Gastroesophageal sphincter (tissue), 4 donors: ENCODE results near the gene MAML2. TPM values are rescaled to one million over a fixed set of nuclear protein-coding genes. Genes with fewer than 3 reads are reported as not detected.

ENCODE experiments used
- ATAC-seq: fragments of 150-250 bp; one replicate; pipeline ENCODE4 v1.9.1; 2016; ENCODE audit warnings: mild to moderate bottlenecking, moderate library complexity
- H3K27ac ChIP-seq, 4 donors: fragments of 200-600 bp; sonication (generic) in 3 of 4; 1 replicate in 3 of 4; 2 replicates in 1 of 4; pipeline ENCODE4 v1.5.1; 2016 to 2019
- H3K27me3 ChIP-seq: fragments of 200-600 bp; sonication (generic); one replicate; pipeline ENCODE4 v1.5.1; 2019
- H3K36me3 ChIP-seq, 2 donors: fragments of 200-600 bp; sonication (generic); one replicate each; pipeline ENCODE4 v1.5.1; 2019; ENCODE audit warnings: control low read depth in 1 of 2
- H3K4me1 ChIP-seq, 3 donors: fragments of 200-600 bp; sonication (generic); 1 replicate in 2 of 3; 2 replicates in 1 of 3; pipeline ENCODE4 v1.5.1; 2016 to 2019; ENCODE audit warnings: control low read depth in 2 of 3
- H3K4me3 ChIP-seq, 2 donors: fragments of 200-600 bp; sonication (generic); one replicate each; pipeline ENCODE4 v1.5.1; 2019; ENCODE audit warnings: mild to moderate bottlenecking in 1 of 2, moderate library complexity in 1 of 2
- H3K9me3 ChIP-seq, 3 donors: fragments of 200-600 bp; sonication (generic); one replicate each; pipeline ENCODE4 v1.5.1; 2017 to 2019; ENCODE audit warnings: control low read depth in 2 of 3
- EP300 ChIP-seq: sonication (generic); formaldehyde crosslinking; IDR thresholded peaks from one replicate; pipeline ENCODE4 v1.6.1; 2017; ENCODE audit warnings: antibody characterized with exemption, mild to moderate bottlenecking
- POLR2A ChIP-seq, 2 donors: fragments of 450-650 bp; IDR thresholded peaks; one replicate each; pipeline ENCODE4 v1.6.1; 2017; ENCODE audit warnings: antibody characterized with exemption in 2 of 2, mild to moderate bottlenecking in 2 of 2, moderate library complexity in 1 of 2
- POLR2AphosphoS5 ChIP-seq: sonication (generic); formaldehyde crosslinking; IDR thresholded peaks from one replicate; pipeline ENCODE4 v1.6.1; 2017; ENCODE audit warnings: antibody characterized with exemption
- WGBS, 2 donors: methylation state at CpG; one replicate each; pipeline ENCODE4 v1.1.5; 2018; ENCODE audit warnings: low coverage in 1 of 2; 5-methylcytosine and 5-hydroxymethylcytosine counted together
- total RNA-seq, 4 donors: library from RNA; depleted of rRNA; stranded (reverse); fragments of >200 nt; gene quantifications; one replicate each; pipeline ENCODE4 v1.1.0, GENCODE V29; 2016
- TF ChIP-seq, protein P1 (sequence below), 4 experiments: fragments of 200-600 bp in 2 of 4; fragments of 450-650 bp in 2 of 4; sonication (generic) in 1 of 4; IDR thresholded peaks; one replicate each; pipeline ENCODE4 v1.5.1; 2017 to 2019; ENCODE audit warnings: antibody characterized with exemption in 4 of 4, mild to moderate bottlenecking in 2 of 4, moderate library complexity in 2 of 4

MAML2 gene
- total RNA-seq, 4 donors from 2014 or later, result 15.8 to 31.8 (median 23.7) TPM

DNA sequence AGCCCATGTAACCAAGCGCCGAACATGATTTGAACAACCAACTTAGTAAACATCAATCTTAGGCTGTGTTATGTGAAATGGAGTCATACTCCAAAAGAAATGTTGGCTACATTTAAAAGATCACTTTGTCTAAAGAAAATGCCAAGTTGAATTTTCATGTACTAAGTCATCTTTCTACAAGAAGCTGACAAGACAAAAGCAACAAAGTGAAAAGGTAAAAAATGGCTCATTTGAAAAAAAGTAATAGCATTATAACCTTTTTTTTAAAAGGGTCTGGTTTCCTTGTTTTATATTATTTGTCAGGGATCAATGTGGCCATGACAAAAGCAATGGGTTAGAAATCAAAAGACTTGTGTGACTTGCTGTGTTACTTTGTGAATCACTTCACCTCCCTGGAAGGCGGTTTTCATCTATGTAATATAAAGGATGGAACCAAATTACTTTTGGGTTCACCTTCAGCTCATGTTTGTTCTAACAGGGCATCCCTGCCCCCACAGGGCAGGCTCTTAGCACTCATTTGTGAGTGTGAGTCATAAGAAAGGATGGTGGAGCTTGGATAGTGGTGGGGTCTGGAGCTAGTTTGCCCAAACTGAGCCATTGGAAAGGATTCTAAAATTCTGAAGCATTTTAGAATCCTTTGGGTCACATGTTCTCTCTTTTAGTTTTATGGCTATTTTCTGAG lies 287.1 kb downstream of the MAML2 start:
- Histone ChIP-seq H3K4me1 (peaks cover 16 to 66% (median 23%) of the 10 kb centered on the region in 3 donors), H3K27ac (peak overlapping the region; percentile 41 to 70 (median 48)), H3K9me3 (no peaks in the 10 kb centered on the region), H3K36me3 (no peaks in the 10 kb centered on the region), H3K4me3 (no peak overlapping the region), H3K27me3 (no peaks in the 10 kb centered on the region)
- no peak for ATAC-seq
- TF ChIP-seq POLR2A (IDR thresholded peaks at IDR 0.05) (no peak), EP300 (no peak), POLR2AphosphoS5 (no peak)
- TF ChIP-seq, protein P1, sequence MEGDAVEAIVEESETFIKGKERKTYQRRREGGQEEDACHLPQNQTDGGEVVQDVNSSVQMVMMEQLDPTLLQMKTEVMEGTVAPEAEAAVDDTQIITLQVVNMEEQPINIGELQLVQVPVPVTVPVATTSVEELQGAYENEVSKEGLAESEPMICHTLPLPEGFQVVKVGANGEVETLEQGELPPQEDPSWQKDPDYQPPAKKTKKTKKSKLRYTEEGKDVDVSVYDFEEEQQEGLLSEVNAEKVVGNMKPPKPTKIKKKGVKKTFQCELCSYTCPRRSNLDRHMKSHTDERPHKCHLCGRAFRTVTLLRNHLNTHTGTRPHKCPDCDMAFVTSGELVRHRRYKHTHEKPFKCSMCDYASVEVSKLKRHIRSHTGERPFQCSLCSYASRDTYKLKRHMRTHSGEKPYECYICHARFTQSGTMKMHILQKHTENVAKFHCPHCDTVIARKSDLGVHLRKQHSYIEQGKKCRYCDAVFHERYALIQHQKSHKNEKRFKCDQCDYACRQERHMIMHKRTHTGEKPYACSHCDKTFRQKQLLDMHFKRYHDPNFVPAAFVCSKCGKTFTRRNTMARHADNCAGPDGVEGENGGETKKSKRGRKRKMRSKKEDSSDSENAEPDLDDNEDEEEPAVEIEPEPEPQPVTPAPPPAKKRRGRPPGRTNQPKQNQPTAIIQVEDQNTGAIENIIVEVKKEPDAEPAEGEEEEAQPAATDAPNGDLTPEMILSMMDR (IDR thresholded peaks at IDR 0.05), result no peak
- WGBS, 2 donors, result 58 to 83% methylated on average over 1 to 3 of the region's 3 CpGs

DNA sequence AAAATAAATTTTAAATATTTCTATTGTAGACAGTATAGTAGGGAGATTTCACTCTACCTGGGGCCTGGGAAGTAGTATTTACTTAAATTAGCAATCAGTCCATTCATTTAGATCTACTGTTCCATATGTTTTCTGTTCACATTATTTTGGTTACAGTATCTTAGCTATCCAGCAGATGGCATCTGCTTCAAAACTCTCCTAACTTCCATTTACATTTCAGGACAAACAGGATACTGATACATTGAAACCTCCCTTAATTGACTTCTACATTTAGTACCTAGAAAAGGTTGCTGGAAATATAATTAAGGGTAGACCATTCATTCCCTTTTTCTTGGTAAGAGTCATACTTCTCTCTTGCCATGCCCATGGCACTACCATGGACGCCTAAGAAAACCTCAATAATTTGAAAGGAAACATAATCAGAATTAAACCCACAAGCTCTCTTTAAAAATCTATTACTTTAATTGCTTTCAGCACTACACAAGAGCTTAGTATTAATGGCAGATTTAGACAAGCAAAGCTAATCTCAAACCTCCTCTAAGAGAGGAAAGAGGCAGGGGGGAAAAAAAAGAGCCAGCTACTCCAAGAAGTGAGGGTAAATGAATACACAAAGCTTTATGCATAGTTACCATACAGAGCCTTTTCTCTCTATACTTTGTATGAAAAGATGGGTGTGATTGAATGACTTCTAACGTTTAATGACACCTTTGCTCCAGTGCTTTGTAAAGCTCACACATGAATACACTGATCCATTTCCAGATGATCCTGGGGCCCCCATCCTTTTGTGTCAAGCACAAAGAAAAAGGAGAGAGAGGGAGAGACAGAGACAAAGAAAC lies 287.9 kb downstream of the MAML2 start:
- WGBS, 2 donors, result 33 to 57% methylated on average over 2 of the region's 2 CpGs
- Histone ChIP-seq H3K9me3 (no peaks in the 10 kb centered on the region), H3K27ac (peak overlapping the region; percentile 41 to 70 (median 48)), H3K27me3 (no peaks in the 10 kb centered on the region), H3K4me1 (peaks cover 16 to 59% (median 17%) of the 10 kb centered on the region in 3 donors), H3K36me3 (no peaks in the 10 kb centered on the region), H3K4me3 (no peak overlapping the region)
- ATAC-seq, result no peak
- TF ChIP-seq POLR2A (IDR thresholded peaks at IDR 0.05), result no peak
- TF ChIP-seq, protein P1 (IDR thresholded peaks at IDR 0.05), result peak; percentile 50 to 76 (median 70)

DNA sequence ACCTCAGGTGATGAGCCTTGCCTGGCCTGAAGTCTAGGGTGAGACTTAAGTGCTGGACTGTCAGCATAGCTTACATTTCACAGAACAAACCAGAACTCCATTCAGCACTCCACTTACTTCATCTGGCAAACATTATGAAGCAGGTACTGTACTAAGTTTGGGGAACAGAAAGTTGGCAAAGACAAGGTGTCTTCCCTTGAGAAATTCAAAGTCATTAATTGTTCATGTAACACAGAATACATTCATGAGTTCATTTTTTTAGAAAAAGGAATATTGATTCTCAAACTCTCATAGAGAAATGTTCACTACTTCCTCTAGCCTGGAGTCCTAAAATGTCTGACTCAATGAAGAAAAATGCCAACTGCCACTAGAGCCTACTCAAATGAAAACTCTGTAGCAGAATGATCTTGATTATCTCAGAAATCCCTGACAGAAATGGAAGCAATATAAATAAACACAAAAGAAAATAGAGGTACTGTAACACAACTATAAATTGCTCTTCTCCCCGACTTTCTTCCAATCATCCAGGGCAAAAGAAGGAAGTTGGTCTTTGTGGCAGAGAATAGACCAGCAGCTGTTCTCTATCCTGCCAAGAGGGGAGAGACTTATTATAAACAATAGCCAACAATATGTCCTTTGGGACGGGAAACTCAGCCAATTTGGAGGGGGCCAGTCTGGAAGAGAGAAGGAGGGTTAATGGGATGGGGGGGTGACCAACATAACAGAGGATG lies 289.9 kb downstream of the MAML2 start:
- no peaks in the 10 kb centered on the region for H3K36me3 ChIP-seq
- no peak for TF ChIP-seq POLR2AphosphoS5
- TF ChIP-seq EP300, result no peak
- no peak for TF ChIP-seq POLR2A (IDR thresholded peaks at IDR 0.05)
- TF ChIP-seq, protein P1 (IDR thresholded peaks at IDR 0.05), result no peak
- no peak overlapping the region for H3K4me3 ChIP-seq
- no peak for ATAC-seq
- H3K27ac ChIP-seq, result peak overlapping the region in 1 of 4 donors; percentile 1
- no peaks in the 10 kb centered on the region for H3K9me3 ChIP-seq
- no peaks in the 10 kb centered on the region for H3K27me3 ChIP-seq
- H3K4me1 ChIP-seq, result peaks cover 16 to 50% (median 17%) of the 10 kb centered on the region in 3 donors
- 16 to 27% methylated on average over 2 of the region's 2 CpGs for WGBS, 2 donors

DNA sequence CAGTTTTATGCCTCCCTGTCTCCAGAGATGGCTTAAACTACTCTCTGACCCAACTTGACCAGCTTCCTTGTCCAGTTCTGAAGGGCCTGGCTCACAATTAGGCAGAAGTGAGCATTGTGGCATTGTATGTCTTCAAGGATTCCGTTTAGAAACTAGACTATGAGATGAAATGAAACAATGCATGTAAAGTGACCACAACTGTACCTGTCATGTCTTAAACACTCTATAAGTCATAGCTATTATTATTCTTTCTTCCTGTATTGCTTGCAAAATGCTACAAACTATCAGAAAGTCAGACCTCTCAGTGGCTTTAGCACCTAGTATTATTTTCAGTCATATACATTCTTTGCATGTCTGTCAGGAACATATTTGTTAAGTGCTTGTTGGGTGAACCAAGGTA lies 291.2 kb downstream of the MAML2 start:
- 89 to 100% methylated on average over 1 of the region's 1 CpG for WGBS, 2 donors
- Histone ChIP-seq H3K27me3 (no peaks in the 10 kb centered on the region), H3K36me3 (no peaks in the 10 kb centered on the region), H3K9me3 (no peaks in the 10 kb centered on the region), H3K4me1 (peaks cover 12 to 41% (median 18%) of the 10 kb centered on the region in 3 donors), H3K27ac (no peak overlapping the region), H3K4me3 (no peak overlapping the region)
- TF ChIP-seq, protein P1 (IDR thresholded peaks at IDR 0.05), result no peak
- TF ChIP-seq POLR2AphosphoS5 (no peak), POLR2A (IDR thresholded peaks at IDR 0.05) (no peak), EP300 (no peak)
- ATAC-seq, result no peak
